Pancreas (tissue), 10 donors: Measurements from ENCODE around the gene INHBE. TPM values are rescaled to one million over a fixed set of nuclear protein-coding genes. Genes with fewer than 3 reads are reported as not detected.
A peak's percentile ranks its signal among the peaks of the same experiment; 100 is the strongest.

ENCODE experiments used
- ATAC-seq, 4 donors: fragments of 200-7000 bp; cut with Tn5 transposase; one replicate each; pipeline versions ENCODE4 v1.8.0 to v1.9.1; 2020; ENCODE audit warnings: mild to moderate bottlenecking in 4 of 4, moderate library complexity in 4 of 4
- DNase-seq, 6 donors: peaks; one replicate each; pipeline ENCODE4 v3.0.0-alpha.2; 2020
- FAIRE-seq: peaks from 2 replicates; lab custom pipeline; 2012; peaks lifted over from hg19 to GRCh38; lab: Jason Lieb, UNC
- H3K27ac ChIP-seq, 4 donors: fragments of 200-600 bp; sonication (generic); 1 replicate in 3 of 4; 2 replicates in 1 of 4; pipeline versions ENCODE4 v1.5.0 to v1.8.0; 2020
- H3K27me3 ChIP-seq, 4 donors: fragments of 200-600 bp; one replicate each; pipeline ENCODE4 v1.8.0; 2021
- H3K36me3 ChIP-seq, 3 donors: fragments of 200-600 bp; sonication (generic) in 1 of 3; one replicate each; pipeline versions ENCODE4 v1.5.0 to v1.8.0; 2020 to 2021
- H3K4me1 ChIP-seq, 3 donors: fragments of 200-600 bp; one replicate each; pipeline ENCODE4 v1.8.0; 2021
- H3K4me3 ChIP-seq, 4 donors: fragments of 200-600 bp; sonication (generic) in 2 of 4; one replicate each; pipeline versions ENCODE4 v1.5.0 to v1.8.0; 2020 to 2021
- H3K9me3 ChIP-seq, 4 donors: fragments of 200-600 bp; one replicate each; pipeline ENCODE4 v1.8.0; 2021
- CTCF ChIP-seq, 4 donors: fragments of 200-600 bp; sonication (generic) in 3 of 4; IDR thresholded peaks; one replicate each; pipeline versions ENCODE4 v1.5.0 to v1.8.0; 2021; ENCODE audit warnings: antibody characterized with exemption in 4 of 4
- WGBS, 2 donors: extraction: QIAGEN DNeasy Blood & Tissue Kit; methylation state at CpG; one replicate each; pipeline ENCODE4 v1.1.7; 2013; 5-methylcytosine and 5-hydroxymethylcytosine counted together
- intact Hi-C, 3 donors: fragments of 100-400 bp; cut with DNase I; formaldehyde crosslinking; loops; one replicate each; pipeline versions ENCODE4 v1.11.1 to v1.14.2; 2022
- polyA plus RNA-seq, 2 donors: library from polyadenylated mRNA; stranded (reverse); fragments of 200-250 nt; gene quantifications; one replicate each; pipeline ENCODE4 v1.2.3, GENCODE V29; 2013
- total RNA-seq, 6 donors: library from RNA; stranded (reverse); fragmentation: NEBNext Ultra II Directional in 4 of 6; extraction: Animal tissue kit (Norgen Biotek cat#: 25700) in 4 of 6; gene quantifications; one replicate each; pipeline versions ENCODE4 v1.2.1 to v1.2.4, GENCODE V29; 2021 to 2023
- donor health status: healthy with polysubstance abuse.
- donor health status: DM: no; HTN: no; CAD: no; lungs with moderate emphysema.
- donor health status: DM: no; HTN: no; CAD: no.
- donor health status: control.
- donor health status: control.
- donor health status: Bipolar disorder and iron deficiency.
- donor health status: DM: yes; HTN: yes; CAD: no.
- donor health status: DM: no; HTN: no; CAD: no.
- donor health status: DM: no; HTN: no; CAD: no.
- donor health status: DM: yes; HTN: yes; CAD: no.

The INHBE gene
- total and polyA plus RNA-seq, 8 donors, result 0.05 to 17.8 (median 0.24) TPM; not detected in 5

GRCh38 chr12:57460468-57460784, 5.3 kb downstream of the INHBE start:
- intact Hi-C loops, result no loop called here
- FAIRE-seq, result no peak
- H3K27me3 ChIP-seq, result no peaks in the 10 kb centered on the region
- ATAC-seq, result no peak
- peak in 1 of 6 donors; percentile 57 for DNase-seq
- H3K27ac ChIP-seq, result no peak overlapping the region
- TF ChIP-seq CTCF (IDR thresholded peaks at IDR 0.05), result no peak
- H3K9me3 ChIP-seq, result no peaks in the 10 kb centered on the region
- H3K4me1 ChIP-seq, result peaks cover 0 to 12% (median 10%) of the 10 kb centered on the region in 3 donors
- peak overlapping the region in 1 of 4 donors; percentile 70 for H3K4me3 ChIP-seq
- no peaks in the 10 kb centered on the region for H3K36me3 ChIP-seq
- WGBS, 2 donors, result 3 to 4% methylated on average over 6 of the region's 6 CpGs

- peaks cover 0 to 12% (median 10%) of the 10 kb centered on the region in 3 donors for H3K4me1 ChIP-seq
- intact Hi-C loops, result no loop called here
- no peaks in the 10 kb centered on the region for H3K36me3 ChIP-seq
- H3K27ac ChIP-seq, result no peak overlapping the region
- TF ChIP-seq CTCF (IDR thresholded peaks at IDR 0.05), result no peak
- FAIRE-seq, result no peak
- ATAC-seq, result no peak
- H3K9me3 ChIP-seq, result no peaks in the 10 kb centered on the region
- H3K4me3 ChIP-seq, result peak overlapping the region in 1 of 4 donors; percentile 70
- WGBS, 2 donors, result 1 to 5% methylated on average over 19 of the region's 19 CpGs
- H3K27me3 ChIP-seq, result no peaks in the 10 kb centered on the region
- peak in 2 of 6 donors; percentile 54 to 83 for DNase-seq
Measured at GRCh38 chr12:57460841-57461275, 5.8 kb downstream of the INHBE start.

GRCh38 chr12:57461276-57461916, 6.3 kb downstream of the INHBE start:
- Histone ChIP-seq H3K36me3 (no peaks in the 10 kb centered on the region), H3K27ac (peak overlapping the region in 1 of 4 donors; percentile 85), H3K27me3 (no peaks in the 10 kb centered on the region), H3K4me3 (peak overlapping the region; percentile 19 to 70 (median 34)), H3K9me3 (no peaks in the 10 kb centered on the region), H3K4me1 (peaks cover 0 to 12% (median 10%) of the 10 kb centered on the region in 3 donors)
- no peak for TF ChIP-seq CTCF (IDR thresholded peaks at IDR 0.05)
- intact Hi-C loops, result no loop called here
- ATAC-seq (peak; percentile 5 to 19 (median 6)), FAIRE-seq (no peak), DNase-seq (peak in 2 of 6 donors; percentile 50 to 60)
- 2% methylated on average over 27 to 32 of the region's 32 CpGs for WGBS, 2 donors

- H3K27ac ChIP-seq, result peak overlapping the region in 1 of 4 donors; percentile 85
- H3K27me3 ChIP-seq, result no peaks in the 10 kb centered on the region
- no peaks in the 10 kb centered on the region for H3K36me3 ChIP-seq
- no peak for ATAC-seq
- no peak for TF ChIP-seq CTCF (IDR thresholded peaks at IDR 0.05)
- no peak for DNase-seq
- WGBS, 2 donors, result 0 to 2% methylated on average over 9 of the region's 9 CpGs
- H3K4me1 ChIP-seq, result peaks cover 0 to 12% (median 10%) of the 10 kb centered on the region in 3 donors
- H3K9me3 ChIP-seq, result no peaks in the 10 kb centered on the region
- intact Hi-C loops, result no loop called here
- no peak for FAIRE-seq
- peak overlapping the region; percentile 19 to 70 (median 34) for H3K4me3 ChIP-seq
Measured at GRCh38 chr12:57461917-57462250, 6.8 kb downstream of the INHBE start.

GRCh38 chr12:57462251-57462911, 7.3 kb downstream of the INHBE start:
- ATAC-seq, result peak; percentile 78 to 87 (median 84)
- peak; percentile 86 to 93 (median 90) for TF ChIP-seq CTCF (IDR thresholded peaks at IDR 0.05)
- Histone ChIP-seq H3K9me3 (no peaks in the 10 kb centered on the region), H3K4me1 (peaks cover 0 to 12% (median 10%) of the 10 kb centered on the region in 3 donors), H3K27me3 (no peaks in the 10 kb centered on the region), H3K36me3 (no peaks in the 10 kb centered on the region), H3K27ac (peak overlapping the region in 3 of 4 donors; percentile 31 to 85 (median 57)), H3K4me3 (peak overlapping the region; percentile 19 to 70 (median 34))
- intact Hi-C loops, result no loop called here
- 0% methylated on average over 28 of the region's 28 CpGs for WGBS, 2 donors
- DNase-seq, result peak; percentile 81 to 93 (median 89)
- no peak for FAIRE-seq
